A549 (cell line): ENCODE results near the gene CADM2. TPM values are rescaled to one million over a fixed set of nuclear protein-coding genes. Genes with fewer than 3 reads are reported as not detected.

Experiments
- ATAC-seq, 2 experiments: fragments of 200-7000 bp in 1 of 2; fragments of >200 bp in 1 of 2; cut with Nextera tagmentation in 1 of 2; cut with Tn5 transposase in 1 of 2; 3 replicates each; pipeline versions ENCODE4 v1.8.0 to v1.9.1; 2018 to 2020; ENCODE audit warnings: mild to moderate bottlenecking in 1 of 2, moderate library complexity in 1 of 2
- CTCF ChIA-PET: fragments of 300-600 bp; sonication (Branson Sonifier 250); formaldehyde crosslinking; extraction: SDS; loops from one replicate; lab custom pipeline; 2021; ENCODE audit warnings: antibody characterized with exemption, inconsistent platforms; lab: Yijun Ruan, JAX
- POLR2A ChIA-PET: fragments of 350-600 bp; formaldehyde crosslinking; extraction: SDS; loops from one replicate; lab custom pipeline; 2021; ENCODE audit warnings: antibody characterized with exemption, inconsistent platforms; lab: Yijun Ruan, JAX
- DNase-seq, 2 experiments: peaks; one replicate each; pipeline versions ENCODE4 v3.0.0 to v3.0.0-alpha.2; 2011 to 2016; ENCODE audit warnings: low read depth in 1 of 2, low spot score in 1 of 2
- FAIRE-seq: peaks from 2 replicates; lab custom pipeline; 2011; peaks lifted over from hg19 to GRCh38; lab: Jason Lieb, UNC
- H3K27ac ChIP-seq, 2 experiments: fragments of >200 bp; sonication (Bioruptor Twin); formaldehyde crosslinking; 3 replicates each; pipeline ENCODE4 v1.5.1; 2016 to 2017
- H3K4me1 ChIP-seq: fragments of >200 bp; sonication (Bioruptor Twin); formaldehyde crosslinking; 3 replicates; pipeline ENCODE4 v1.6.1; 2016
- H3K4me2 ChIP-seq: fragments of >200 bp; sonication (Bioruptor Twin); formaldehyde crosslinking; 3 replicates; pipeline ENCODE4 v1.6.1; 2016
- H3K4me3 ChIP-seq: fragments of >200 bp; sonication (Bioruptor Twin); formaldehyde crosslinking; 3 replicates; pipeline ENCODE4 v1.5.1; 2016
- H3K9me3 ChIP-seq: fragments of >200 bp; sonication (Bioruptor Twin); formaldehyde crosslinking; 3 replicates; pipeline ENCODE4 v1.6.1; 2016
- EHMT2 ChIP-seq: fragments of 200-600 bp; sonication (generic); IDR thresholded peaks from 2 replicates; pipeline ENCODE4 v1.6.1; 2016; ENCODE audit warnings: antibody characterized with exemption, low read depth, mild to moderate bottlenecking, moderate library complexity
- ELK1 ChIP-seq: fragments of 150-350 bp; IDR thresholded peaks from 2 replicates; pipeline ENCODE4 v1.6.1; 2014; ENCODE audit warnings: low read depth, mild to moderate bottlenecking, low read length
- EP300 ChIP-seq, 2 experiments: fragments of >200 bp; sonication (Bioruptor Twin); formaldehyde crosslinking; IDR thresholded peaks; 2 replicates in 1 of 2; 3 replicates in 1 of 2; pipeline ENCODE4 v1.6.1; 2016 to 2017
- ESRRA ChIP-seq: fragments of 150-350 bp; IDR thresholded peaks from 2 replicates; pipeline ENCODE4 v1.6.1; 2014; ENCODE audit warnings: mild to moderate bottlenecking, low read length, borderline replicate concordance
- FOSB ChIP-seq: fragments of 250-450 bp; sonication (Bioruptor Pico); IDR thresholded peaks from 2 replicates; pipeline ENCODE4 v1.5.0; 2020; ENCODE audit warnings: mild to moderate bottlenecking, moderate library complexity
- FOSL2 ChIP-seq, 2 experiments: fragments of 450-650 bp in 1 of 2; fragments of >200 bp in 1 of 2; sonication (Bioruptor Twin) in 1 of 2; formaldehyde crosslinking; IDR thresholded peaks; 2 replicates each; pipeline versions ENCODE4 v1.5.0 to v1.6.1; 2016 to 2020; ENCODE audit warnings: mild to moderate bottlenecking in 1 of 2, moderate library complexity in 1 of 2
- FOXS1 ChIP-seq: fragments of 250-450 bp; sonication (Bioruptor Pico); IDR thresholded peaks from 2 replicates; pipeline ENCODE4 v1.5.0; 2020; ENCODE audit warnings: mild to moderate bottlenecking, moderate library complexity
- HDAC2 ChIP-seq: fragments of 200-600 bp; sonication (generic); IDR thresholded peaks from 2 replicates; pipeline ENCODE4 v1.6.1; 2016
- HES2 ChIP-seq: fragments of >200 bp; sonication (Bioruptor Twin); formaldehyde crosslinking; IDR thresholded peaks from 2 replicates; pipeline ENCODE4 v1.6.1; 2016
- HOXB5 ChIP-seq: fragments of 250-450 bp; sonication (Bioruptor Pico); IDR thresholded peaks from 2 replicates; pipeline ENCODE4 v1.5.0; 2020; ENCODE audit warnings: mild to moderate bottlenecking, moderate library complexity
- KDM1A ChIP-seq: fragments of 200-600 bp; sonication (generic); IDR thresholded peaks from 2 replicates; pipeline ENCODE4 v1.6.1; 2016; ENCODE audit warnings: low read depth, mild to moderate bottlenecking
- MAFK ChIP-seq: fragments of 450-650 bp; IDR thresholded peaks from 2 replicates; pipeline ENCODE4 v1.6.1; 2014; ENCODE audit not compliant: partially characterized antibody
- MAX ChIP-seq: IDR thresholded peaks from 2 replicates; pipeline ENCODE4 v1.6.1; 2012
- MYC ChIP-seq: IDR thresholded peaks from 2 replicates; pipeline ENCODE4 v1.6.1; 2012; ENCODE audit warnings: mild to moderate bottlenecking, inconsistent platforms, low read length, improper control_type of control experiment, borderline replicate concordance
- NFE2L2 ChIP-seq: fragments of 150-350 bp; conservative IDR thresholded peaks from 2 replicates; pipeline ENCODE4 v1.6.1; 2014; ENCODE audit warnings: low read length
- PHF8 ChIP-seq: fragments of 200-600 bp; sonication (generic); IDR thresholded peaks from 2 replicates; pipeline ENCODE4 v1.6.1; 2016; ENCODE audit warnings: low read depth, mild to moderate bottlenecking, antibody characterized with exemption, moderate library complexity, borderline replicate concordance
- POLR2A ChIP-seq: IDR thresholded peaks from 2 replicates; pipeline ENCODE4 v1.6.1; 2012; ENCODE audit warnings: mild to moderate bottlenecking, low read length
- RAD21 ChIP-seq, 2 experiments: fragments of >200 bp in 1 of 2; sonication (Bioruptor Twin) in 1 of 2; formaldehyde crosslinking in 1 of 2; IDR thresholded peaks in 1 of 2; conservative IDR thresholded peaks in 1 of 2; 2 replicates in 1 of 2; 3 replicates in 1 of 2; pipeline ENCODE4 v1.6.1; 2012 to 2018; ENCODE audit warnings: inconsistent platforms in 1 of 2
- RCOR1 ChIP-seq: fragments of 150-350 bp; IDR thresholded peaks from 2 replicates; pipeline ENCODE4 v1.6.1; 2014; ENCODE audit warnings: antibody characterized with exemption, low read length, low read depth
- SMC3 ChIP-seq: fragments of >200 bp; sonication (Bioruptor Twin); formaldehyde crosslinking; IDR thresholded peaks from 3 replicates; pipeline ENCODE4 v1.6.1; 2018; ENCODE audit warnings: inconsistent platforms
- SREBF2 ChIP-seq: fragments of 450-650 bp; IDR thresholded peaks from 2 replicates; pipeline ENCODE4 v1.6.1; 2014; ENCODE audit warnings: mild to moderate bottlenecking, moderate library complexity
- TP53 ChIP-seq: fragments of 250-450 bp; sonication (Bioruptor Pico); IDR thresholded peaks from 2 replicates; pipeline ENCODE4 v1.5.0; 2021; ENCODE audit warnings: mild to moderate bottlenecking, moderate library complexity
- USF2 ChIP-seq: fragments of 450-650 bp; IDR thresholded peaks from 2 replicates; pipeline ENCODE4 v1.6.1; 2014; ENCODE audit warnings: antibody characterized with exemption
- ZC3H11A ChIP-seq: fragments of 450-650 bp; IDR thresholded peaks from 2 replicates; pipeline ENCODE4 v1.6.1; 2014; ENCODE audit warnings: antibody characterized with exemption, mild to moderate bottlenecking
- ZSCAN20 ChIP-seq: fragments of 250-450 bp; sonication (Bioruptor Pico); IDR thresholded peaks from 2 replicates; pipeline ENCODE4 v1.8.0; 2022; ENCODE audit warnings: mild to moderate bottlenecking, moderate library complexity
- WGBS: methylation state at CpG from one replicate; pipeline ENCODE4 v1.1.6; 2017; ENCODE audit errors: missing lambda C conversion rate; 5-methylcytosine and 5-hydroxymethylcytosine counted together
- polyA plus RNA-seq, 4 experiments: library from polyadenylated mRNA; depleted of rRNA in 3 of 4; stranded (reverse); fragments of >200 nt; fragmentation: RNase III in 1 of 4; extraction: RNeasy Plus Mini Kit Qiagen cat#74134 plus additional on column Dnase treatment in 1 of 4; gene quantifications; 2 replicates in 3 of 4; 3 replicates in 1 of 4; pipeline ENCODE4 v1.2.3, GENCODE V29; 2011 to 2017
- TF ChIP-seq, protein P1 (sequence below): fragments of 250-450 bp; sonication (Bioruptor Pico); IDR thresholded peaks from 2 replicates; pipeline ENCODE4 v1.5.0; 2020; ENCODE audit warnings: low read depth, mild to moderate bottlenecking, moderate library complexity
- TF ChIP-seq, protein P2 (sequence below): fragments of >200 bp; sonication (Bioruptor Twin); formaldehyde crosslinking; IDR thresholded peaks from 3 replicates; pipeline ENCODE4 v1.5.1; 2016

The CADM2 gene
- polyA plus RNA-seq, 2 of the 4 experiments (the other 2 are of a cell fraction) = 0.05 to 0.71 TPM

GRCh38 chr3:85297291-85297690 lies 338.5 kb downstream of the CADM2 start:
- no peak for FAIRE-seq
- ChIA-PET CTCF (interaction anchor here (0.6 kb wide), 1 partner anchor 32 kb away, joined by 3 read pairs; no protein-coding TSS in a partner anchor), POLR2A (no interaction called here)
- H3K4me2 ChIP-seq = no peak overlapping the region
- no peak overlapping the region for H3K27ac ChIP-seq
- no peak overlapping the region for H3K4me3 ChIP-seq
- no peaks in the 10 kb centered on the region for H3K4me1 ChIP-seq
- H3K9me3 ChIP-seq = no peaks in the 10 kb centered on the region
- TF ChIP-seq TP53 (CRISPR knock-in tag) = no peak
- TF ChIP-seq EHMT2 = no peak
- TF ChIP-seq FOXS1 (CRISPR knock-in tag) = no peak
- DNase-seq = no peak
- ATAC-seq = no peak

GRCh38 chr3:85298032-85298431 lies 339.2 kb downstream of the CADM2 start:
- CTCF ChIA-PET = no interaction called here
- no peaks in the 10 kb centered on the region for H3K4me1 ChIP-seq
- POLR2A ChIA-PET = no interaction called here
- TF ChIP-seq PHF8 = no peak
- TF ChIP-seq FOSB (CRISPR knock-in tag) = no peak
- no peak for TF ChIP-seq POLR2A
- no peak for TF ChIP-seq USF2
- TF ChIP-seq SREBF2 = no peak
- no peak for TF ChIP-seq EP300 (IDR thresholded peaks at IDR 0.05)
- TF ChIP-seq, protein P1, sequence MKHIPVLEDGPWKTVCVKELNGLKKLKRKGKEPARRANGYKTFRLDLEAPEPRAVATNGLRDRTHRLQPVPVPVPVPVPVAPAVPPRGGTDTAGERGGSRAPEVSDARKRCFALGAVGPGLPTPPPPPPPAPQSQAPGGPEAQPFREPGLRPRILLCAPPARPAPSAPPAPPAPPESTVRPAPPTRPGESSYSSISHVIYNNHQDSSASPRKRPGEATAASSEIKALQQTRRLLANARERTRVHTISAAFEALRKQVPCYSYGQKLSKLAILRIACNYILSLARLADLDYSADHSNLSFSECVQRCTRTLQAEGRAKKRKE = no peak
- no peak for TF ChIP-seq MYC
- TF ChIP-seq NFE2L2 = no peak
- TF ChIP-seq HDAC2 = no peak
- TF ChIP-seq MAFK = no peak
- no peak for TF ChIP-seq ZSCAN20
- TF ChIP-seq ESRRA = no peak
- TF ChIP-seq RAD21 (conservative IDR thresholded peaks at IDR 0.05 in 1 of 2, IDR thresholded peaks at IDR 0.05 in 1 of 2) = no peak
- no peak for TF ChIP-seq ZC3H11A
- TF ChIP-seq, protein P2, sequence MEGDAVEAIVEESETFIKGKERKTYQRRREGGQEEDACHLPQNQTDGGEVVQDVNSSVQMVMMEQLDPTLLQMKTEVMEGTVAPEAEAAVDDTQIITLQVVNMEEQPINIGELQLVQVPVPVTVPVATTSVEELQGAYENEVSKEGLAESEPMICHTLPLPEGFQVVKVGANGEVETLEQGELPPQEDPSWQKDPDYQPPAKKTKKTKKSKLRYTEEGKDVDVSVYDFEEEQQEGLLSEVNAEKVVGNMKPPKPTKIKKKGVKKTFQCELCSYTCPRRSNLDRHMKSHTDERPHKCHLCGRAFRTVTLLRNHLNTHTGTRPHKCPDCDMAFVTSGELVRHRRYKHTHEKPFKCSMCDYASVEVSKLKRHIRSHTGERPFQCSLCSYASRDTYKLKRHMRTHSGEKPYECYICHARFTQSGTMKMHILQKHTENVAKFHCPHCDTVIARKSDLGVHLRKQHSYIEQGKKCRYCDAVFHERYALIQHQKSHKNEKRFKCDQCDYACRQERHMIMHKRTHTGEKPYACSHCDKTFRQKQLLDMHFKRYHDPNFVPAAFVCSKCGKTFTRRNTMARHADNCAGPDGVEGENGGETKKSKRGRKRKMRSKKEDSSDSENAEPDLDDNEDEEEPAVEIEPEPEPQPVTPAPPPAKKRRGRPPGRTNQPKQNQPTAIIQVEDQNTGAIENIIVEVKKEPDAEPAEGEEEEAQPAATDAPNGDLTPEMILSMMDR = no peak
- no peak for TF ChIP-seq MAX
- TF ChIP-seq HOXB5 = no peak
- TF ChIP-seq RCOR1 = no peak
- DNase-seq (no peak), ATAC-seq (no peak), FAIRE-seq (no peak)
- H3K4me2 ChIP-seq = no peak overlapping the region
- no peaks in the 10 kb centered on the region for H3K9me3 ChIP-seq
- WGBS = 0% methylated on average over 1 of the region's 1 CpG
- no peak overlapping the region for H3K4me3 ChIP-seq
- no peak overlapping the region for H3K27ac ChIP-seq

GRCh38 chr3:85303156-85303555 lies 344.4 kb downstream of the CADM2 start:
- DNase-seq = no peak
- POLR2A ChIA-PET = no interaction called here
- Histone ChIP-seq H3K4me1 (no peaks in the 10 kb centered on the region), H3K4me3 (no peak overlapping the region), H3K4me2 (no peak overlapping the region), H3K9me3 (no peaks in the 10 kb centered on the region), H3K27ac (no peak overlapping the region)
- CTCF ChIA-PET = no interaction called here
- 19% methylated on average over 4 of the region's 4 CpGs for WGBS
- FAIRE-seq = no peak
- ATAC-seq = no peak
- TF ChIP-seq PHF8 (no peak), ELK1 (no peak), HES2 (no peak), HDAC2 (no peak), KDM1A (no peak), SMC3 (no peak), NFE2L2 (no peak), MYC (no peak), FOSL2 (IDR thresholded peaks at IDR 0.05) (no peak), FOSL2 (CRISPR knock-in tag; IDR thresholded peaks at IDR 0.05) (no peak)
